GM21737 (cell line): ENCODE data around the gene FAM135A.
"Not testable (repeated sequence)": the region's sequence is repeated elsewhere in the genome, so short reads cannot be mapped to it uniquely, and the experiment has no call there.

Experiments
- ATAC-seq: cut with Tn5 transposase; IDR thresholded peaks from one replicate; pipeline ENCODE4 v1.9.1; 2021; ENCODE audit warnings: mild to moderate bottlenecking, moderate library complexity; ENCODE audit not compliant: unreplicated experiment

FAM135A gene

GRCh38 chr6:70531133-70531532 is 117.8 kb downstream of the FAM135A start:
- no peak for ATAC-seq

GRCh38 chr6:70537266-70537665 is 124.0 kb downstream of the FAM135A start:
- ATAC-seq: no peak

- peak; percentile 78 for ATAC-seq
These were observed 125.1 kb downstream of the FAM135A start for GRCh38 chr6:70538376-70538775.

- no peak for ATAC-seq
These were observed 134.0 kb downstream of the FAM135A start for GRCh38 chr6:70547313-70547712.

- ATAC-seq: no peak
These were observed 134.6 kb downstream of the FAM135A start for GRCh38 chr6:70547905-70548304.

GRCh38 chr6:70549327-70549726 is 136.0 kb downstream of the FAM135A start:
- ATAC-seq: no peak

- ATAC-seq: no peak
These were observed 138.3 kb downstream of the FAM135A start for GRCh38 chr6:70551566-70551965.

- not testable (repeated sequence) for ATAC-seq
These were observed 139.1 kb downstream of the FAM135A start for GRCh38 chr6:70552286-70552940.

GRCh38 chr6:70552974-70553373 is 139.7 kb downstream of the FAM135A start:
- no peak for ATAC-seq

- ATAC-seq: no peak
These were observed 144.7 kb downstream of the FAM135A start for GRCh38 chr6:70557998-70558397.

GRCh38 chr6:70562401-70562800 is 149.1 kb downstream of the FAM135A start:
- not testable (repeated sequence) for ATAC-seq

- no peak for ATAC-seq
These were observed 150.2 kb downstream of the FAM135A start for GRCh38 chr6:70563530-70563929.

- peak; percentile 100 for ATAC-seq
These were observed 153.6 kb downstream of the FAM135A start, which contains the start of gene SDHAF4 for GRCh38 chr6:70566751-70567382. Gene SDHAF4 (plus strand): TSS chr6:70566930. CDS start chr6:70566941, 11 bp downstream.

- no peak for ATAC-seq
These were observed 161.3 kb downstream of the FAM135A start for GRCh38 chr6:70574643-70575042.

- no peak for ATAC-seq
These were observed 162.7 kb downstream of the FAM135A start for GRCh38 chr6:70575899-70576495.

GRCh38 chr6:70586114-70586513 is 172.8 kb downstream of the FAM135A start:
- ATAC-seq: peak; percentile 93

- ATAC-seq: no peak
These were observed 177.1 kb downstream of the FAM135A start for GRCh38 chr6:70590400-70590799.

- no peak for ATAC-seq
These were observed 179.2 kb downstream of the FAM135A start for GRCh38 chr6:70592391-70593117.

- no peak for ATAC-seq
These were observed 179.8 kb downstream of the FAM135A start for GRCh38 chr6:70593118-70593486.

- ATAC-seq: no peak
These were observed 185.9 kb downstream of the FAM135A start for GRCh38 chr6:70599187-70599586.

- no peak for ATAC-seq
These were observed 187.7 kb downstream of the FAM135A start for GRCh38 chr6:70601014-70601413.

- ATAC-seq: no peak
These were observed 190.9 kb downstream of the FAM135A start for GRCh38 chr6:70604254-70604653.
